Adrenal gland (tissue), 5 donors: ENCODE measurements around the gene KRT1.

ENCODE experiments used
- CTCF ChIP-seq, 6 experiments: fragments of 450-650 bp in 4 of 6; fragments of 200-600 bp in 2 of 6; sonication (generic) in 1 of 6; IDR thresholded peaks; 1 replicate in 5 of 6; 2 replicates in 1 of 6; pipeline versions ENCODE4 v1.5.1 to v1.8.0; 2016 to 2021; ENCODE audit warnings: antibody characterized with exemption in 6 of 6, mild to moderate bottlenecking in 2 of 6, moderate library complexity in 1 of 6
- POLR2A ChIP-seq, 2 donors: fragments of 450-650 bp; IDR thresholded peaks; one replicate each; pipeline ENCODE4 v1.6.1; 2017; ENCODE audit warnings: antibody characterized with exemption in 2 of 2, mild to moderate bottlenecking in 2 of 2, moderate library complexity in 1 of 2
- donor health status: DM: no; HTN: no; CAD: no.

- TF ChIP-seq CTCF (IDR thresholded peaks at IDR 0.05) (no peak), POLR2A (IDR thresholded peaks at IDR 0.05) (no peak)
These were observed 33.6 kb downstream of the KRT1 start for GRCh38 chr12:52646613-52647012.
